Testis (tissue), 2 donors: ENCODE measurements around the gene SEC14L3.

Experiments used
- CTCF ChIP-seq, 3 experiments: fragments of 450-650 bp in 2 of 3; fragments of 200-600 bp in 1 of 3; sonication (generic) in 1 of 3; IDR thresholded peaks; one replicate each; pipeline ENCODE4 v1.5.1; 2016 to 2019; ENCODE audit warnings: antibody characterized with exemption in 3 of 3, mild to moderate bottlenecking in 2 of 3, moderate library complexity in 1 of 3
- POLR2A ChIP-seq: fragments of 450-650 bp; IDR thresholded peaks from one replicate; pipeline ENCODE4 v1.6.1; 2017; ENCODE audit warnings: antibody characterized with exemption, mild to moderate bottlenecking, moderate library complexity

GRCh38 chr22:30474683-30475424 lies 3.0 kb upstream of the SEC14L3 start:
- TF ChIP-seq POLR2A: no peak
- TF ChIP-seq CTCF (IDR thresholded peaks at IDR 0.05): no peak
